DND-41 (cell line): ENCODE data around the gene CNTN6.

ENCODE experiments used
- EZH2 ChIP-seq: IDR thresholded peaks from 3 replicates; pipeline ENCODE4 v1.6.1; 2012; ENCODE audit warnings: borderline replicate concordance, low read depth, mild to moderate bottlenecking, moderate library complexity, low read length, inconsistent platforms; ENCODE audit not compliant: severe bottlenecking
- TF ChIP-seq, protein P1 (sequence below): IDR thresholded peaks from 2 replicates; pipeline ENCODE4 v1.5.1; 2012; ENCODE audit warnings: borderline replicate concordance, low read length, moderate library complexity, mild to moderate bottlenecking; ENCODE audit not compliant: poor library complexity, severe bottlenecking; ENCODE audit errors: extremely low read depth

DNA sequence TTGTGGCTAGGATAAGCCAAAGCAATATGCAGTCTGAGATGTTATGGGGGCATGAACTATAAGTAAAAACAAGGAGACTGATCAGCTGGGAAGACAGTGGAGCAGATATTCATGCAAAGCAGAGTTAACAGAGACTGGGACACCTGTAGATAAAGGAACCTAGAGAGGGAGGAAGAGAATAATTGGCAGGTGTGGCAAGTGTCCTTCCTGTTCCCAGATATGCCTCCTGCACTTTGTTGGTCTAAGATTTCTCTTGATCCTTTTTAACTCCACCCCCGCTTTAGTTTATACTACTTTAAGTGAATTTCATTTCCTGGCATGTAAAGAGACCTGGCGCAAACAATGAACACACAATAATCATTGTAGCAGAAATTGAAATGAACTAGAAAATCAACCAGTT lies 169.4 kb downstream of the CNTN6 start:
- TF ChIP-seq, protein P1, sequence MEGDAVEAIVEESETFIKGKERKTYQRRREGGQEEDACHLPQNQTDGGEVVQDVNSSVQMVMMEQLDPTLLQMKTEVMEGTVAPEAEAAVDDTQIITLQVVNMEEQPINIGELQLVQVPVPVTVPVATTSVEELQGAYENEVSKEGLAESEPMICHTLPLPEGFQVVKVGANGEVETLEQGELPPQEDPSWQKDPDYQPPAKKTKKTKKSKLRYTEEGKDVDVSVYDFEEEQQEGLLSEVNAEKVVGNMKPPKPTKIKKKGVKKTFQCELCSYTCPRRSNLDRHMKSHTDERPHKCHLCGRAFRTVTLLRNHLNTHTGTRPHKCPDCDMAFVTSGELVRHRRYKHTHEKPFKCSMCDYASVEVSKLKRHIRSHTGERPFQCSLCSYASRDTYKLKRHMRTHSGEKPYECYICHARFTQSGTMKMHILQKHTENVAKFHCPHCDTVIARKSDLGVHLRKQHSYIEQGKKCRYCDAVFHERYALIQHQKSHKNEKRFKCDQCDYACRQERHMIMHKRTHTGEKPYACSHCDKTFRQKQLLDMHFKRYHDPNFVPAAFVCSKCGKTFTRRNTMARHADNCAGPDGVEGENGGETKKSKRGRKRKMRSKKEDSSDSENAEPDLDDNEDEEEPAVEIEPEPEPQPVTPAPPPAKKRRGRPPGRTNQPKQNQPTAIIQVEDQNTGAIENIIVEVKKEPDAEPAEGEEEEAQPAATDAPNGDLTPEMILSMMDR: no peak
- TF ChIP-seq EZH2: no peak
